NCI-H748 (cell line): ENCODE measurements around the gene OCA2.

Experiments
- DNase-seq: peaks from one replicate; lab custom pipeline; 2025; ENCODE audit not compliant: unreplicated experiment; lab: John Stamatoyannopoulos, UW

Gene OCA2

DNA sequence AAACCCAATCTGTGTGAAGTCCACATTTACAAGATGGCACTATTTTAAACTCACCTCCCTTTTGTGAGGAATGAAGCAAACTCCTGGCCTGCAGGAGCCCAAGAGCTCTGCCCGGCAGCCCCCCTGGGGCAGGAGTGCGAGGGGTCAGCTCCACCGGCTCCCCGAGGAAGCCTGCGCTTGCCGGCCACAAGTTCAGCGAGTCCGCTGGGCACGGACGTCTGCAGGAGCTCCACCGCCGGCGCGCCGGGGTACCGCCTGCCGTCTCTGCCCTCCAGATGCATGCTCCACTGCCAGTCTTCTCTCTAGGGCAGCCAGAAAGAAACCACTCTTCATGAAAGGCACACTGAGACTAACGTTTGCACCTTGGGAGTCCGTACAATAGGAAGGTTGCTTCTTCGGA lies 17.5 kb downstream of the OCA2 start:
- DNase-seq = no peak

- peak; percentile 36 for DNase-seq
Measured at GRCh38 chr15:28080386-28080785, 18.7 kb downstream of the OCA2 start.

DNA sequence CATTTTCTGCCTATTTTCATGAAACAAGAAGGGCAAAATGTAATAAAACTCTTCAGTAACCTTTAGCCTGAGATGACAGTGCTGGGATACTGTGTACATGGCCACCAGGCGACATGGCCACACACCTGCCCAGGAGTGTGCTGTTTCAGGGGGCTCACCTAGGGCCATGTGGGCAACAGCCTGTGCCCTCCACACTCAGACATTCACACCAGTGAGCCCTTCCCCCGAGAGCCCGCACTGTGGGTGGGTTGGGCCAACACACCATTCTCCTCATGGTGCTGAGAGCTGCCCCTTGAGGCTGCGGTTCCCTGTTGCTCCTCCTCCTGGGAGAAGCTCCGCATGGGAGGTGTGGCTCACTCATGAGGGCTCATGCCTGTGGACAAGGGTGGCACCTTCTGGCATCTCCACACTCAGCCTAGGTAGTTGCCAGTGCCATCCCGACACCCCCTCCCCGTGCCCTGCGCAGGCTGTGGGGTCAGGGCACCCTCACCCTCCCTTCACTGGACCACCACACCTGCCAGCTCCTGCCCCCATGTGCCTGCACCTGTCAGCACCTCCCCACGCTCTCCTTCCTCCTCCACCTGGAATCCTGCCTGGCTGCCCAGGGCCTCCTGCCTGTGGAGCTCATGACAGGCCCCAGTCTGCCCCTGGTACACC lies 19.7 kb downstream of the OCA2 start:
- DNase-seq = no peak

DNA sequence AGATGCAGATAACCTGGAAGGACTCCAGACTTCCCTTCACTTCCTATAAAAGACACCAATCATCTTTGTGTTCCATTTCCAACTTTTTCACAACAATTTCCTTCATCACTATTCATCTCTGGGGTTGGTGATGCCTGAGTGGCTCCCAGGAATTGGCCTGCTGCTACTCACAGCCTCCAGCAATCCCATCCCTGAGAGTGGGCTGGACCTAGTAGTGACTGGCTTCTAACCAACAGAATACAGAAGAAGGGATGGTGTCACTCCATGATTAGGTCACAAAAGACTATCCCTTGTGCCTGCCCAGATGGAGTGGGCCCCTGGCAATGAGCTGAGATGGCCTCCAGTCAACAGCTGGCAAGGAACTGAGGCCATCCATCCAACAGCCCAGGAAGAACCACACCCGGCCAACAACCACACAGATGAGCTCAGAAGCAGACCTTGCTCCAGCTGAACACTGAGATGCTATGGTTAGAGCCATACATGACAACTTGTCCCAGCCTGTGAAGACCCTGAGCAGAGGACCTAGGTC lies 20.9 kb downstream of the OCA2 start:
- no peak for DNase-seq

DNA sequence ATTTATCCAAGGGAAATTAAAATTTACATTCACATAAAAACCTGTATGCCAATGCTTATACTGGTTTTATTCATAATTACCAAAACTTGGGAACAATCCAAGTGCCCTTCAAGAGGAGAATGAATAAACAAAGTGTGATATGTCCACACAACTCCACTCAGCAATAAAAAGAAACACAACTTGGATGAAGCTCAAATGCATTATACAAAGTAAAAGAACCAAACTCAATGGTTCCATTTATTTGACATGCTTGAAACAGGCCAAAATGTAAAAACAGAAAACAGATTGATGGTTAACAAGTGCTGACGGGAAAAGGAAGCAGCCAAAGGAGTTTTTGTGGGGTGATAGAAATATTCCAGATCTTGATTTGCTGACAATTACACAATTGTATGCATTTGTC lies 23.5 kb downstream of the OCA2 start:
- peak; percentile 26 for DNase-seq

- no peak for DNase-seq
Measured at GRCh38 chr15:28068930-28069329, 30.2 kb downstream of the OCA2 start.

GRCh38 chr15:28066231-28066630 lies 32.9 kb downstream of the OCA2 start:
- no peak for DNase-seq

GRCh38 chr15:28060005-28060404 lies 39.1 kb downstream of the OCA2 start:
- no peak for DNase-seq

GRCh38 chr15:28058082-28058481 lies 41.0 kb downstream of the OCA2 start:
- no peak for DNase-seq

DNA sequence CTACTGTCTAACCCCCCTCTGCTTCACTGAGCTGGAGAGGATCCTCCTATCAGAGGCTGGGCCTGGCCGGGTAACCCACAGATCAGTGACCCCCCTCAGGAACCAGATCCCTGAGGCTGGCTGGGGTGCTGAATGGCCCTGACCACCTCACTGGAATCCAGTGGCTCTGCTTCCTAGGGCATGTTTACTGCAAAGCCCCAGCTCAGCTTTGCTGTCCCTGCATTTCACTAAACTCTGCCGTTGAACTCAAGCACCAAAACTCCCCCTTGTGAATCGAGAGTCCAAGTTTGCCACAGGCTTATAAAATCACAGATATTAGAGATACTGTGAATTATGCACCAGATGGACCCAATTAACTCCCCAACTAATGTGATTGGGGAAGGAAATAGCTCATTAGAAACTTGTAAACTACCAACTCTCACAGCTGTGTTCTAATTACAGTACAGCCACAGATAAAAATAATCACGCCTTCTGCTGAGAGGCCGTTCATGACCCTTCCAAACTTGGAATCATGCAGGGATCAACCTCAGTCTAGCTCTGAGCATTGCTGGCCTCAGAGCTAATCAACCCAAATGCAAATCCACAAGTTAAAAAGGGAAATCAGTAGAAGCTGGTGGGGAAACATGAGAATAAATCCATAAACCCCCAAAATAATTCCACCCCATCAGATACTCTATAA lies 47.0 kb downstream of the OCA2 start:
- DNase-seq = no peak

- no peak for DNase-seq
Measured at GRCh38 chr15:28049581-28049980, 49.5 kb downstream of the OCA2 start.

DNA sequence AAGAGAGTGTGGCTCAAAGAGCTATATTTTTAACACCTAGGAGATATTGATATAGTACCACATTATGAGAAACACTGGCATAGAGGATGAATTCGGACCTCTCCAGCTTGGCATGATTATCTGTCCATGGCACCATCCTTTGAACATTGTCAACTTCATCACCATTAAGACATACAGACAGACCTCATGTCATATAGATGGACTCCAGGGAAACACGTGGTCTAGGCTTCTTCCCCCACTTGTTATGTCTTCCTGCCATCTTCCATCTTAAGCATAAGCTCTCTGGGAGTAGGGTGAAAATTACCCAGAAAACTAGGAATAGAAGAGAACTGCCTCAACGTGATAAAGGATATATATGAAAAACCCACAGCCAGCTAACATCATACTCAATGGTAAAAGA lies 51.8 kb downstream of the OCA2 start:
- DNase-seq = no peak

DNA sequence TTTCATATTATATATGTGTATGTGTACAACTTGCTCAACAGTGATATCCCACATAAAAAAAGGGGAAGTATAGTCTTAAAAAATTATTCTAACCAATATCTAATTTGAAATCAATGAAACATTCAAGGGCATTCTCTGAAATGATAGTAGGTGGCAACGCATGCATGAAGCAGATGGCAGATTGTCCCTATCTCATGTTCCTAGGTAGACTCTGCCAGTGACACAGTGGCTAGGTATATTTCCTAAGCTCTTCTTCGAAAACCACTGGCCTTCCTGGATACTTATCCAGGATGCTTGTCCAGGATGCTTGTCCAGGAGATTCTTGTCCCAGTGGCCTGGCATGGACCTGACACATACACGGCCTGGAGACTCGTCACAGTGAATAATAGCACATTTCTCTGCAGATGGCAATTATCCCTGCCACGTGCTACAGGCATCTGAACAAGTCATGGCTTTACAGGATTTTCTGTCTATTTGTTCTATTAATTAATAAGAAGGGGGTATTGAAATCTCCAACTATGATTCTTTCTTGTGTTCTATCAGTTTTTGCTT lies 54.9 kb downstream of the OCA2 start:
- DNase-seq = no peak

DNA sequence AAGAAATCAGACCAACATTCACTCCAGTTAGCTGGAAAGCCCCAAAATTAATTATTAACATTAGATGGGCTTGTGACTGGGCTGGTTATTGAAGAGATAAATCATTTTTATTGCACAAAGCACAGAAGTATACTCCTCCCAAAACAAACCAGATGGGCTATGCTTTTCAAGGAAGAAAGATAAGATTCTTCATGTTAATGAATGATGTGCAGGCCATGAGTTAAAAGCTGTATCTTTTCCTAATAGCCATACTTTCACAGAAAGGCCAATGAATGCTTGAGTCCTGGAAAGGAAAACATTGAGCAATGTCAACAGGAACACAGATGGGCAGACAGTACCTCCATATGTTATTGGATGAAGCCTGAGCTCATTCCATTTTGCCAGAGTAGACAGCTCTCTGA lies 55.4 kb downstream of the OCA2 start:
- no peak for DNase-seq

GRCh38 chr15:28037969-28038590 lies 61.0 kb downstream of the OCA2 start:
- no peak for DNase-seq

- no peak for DNase-seq
Measured at GRCh38 chr15:28033443-28033842, 65.7 kb downstream of the OCA2 start.

DNA sequence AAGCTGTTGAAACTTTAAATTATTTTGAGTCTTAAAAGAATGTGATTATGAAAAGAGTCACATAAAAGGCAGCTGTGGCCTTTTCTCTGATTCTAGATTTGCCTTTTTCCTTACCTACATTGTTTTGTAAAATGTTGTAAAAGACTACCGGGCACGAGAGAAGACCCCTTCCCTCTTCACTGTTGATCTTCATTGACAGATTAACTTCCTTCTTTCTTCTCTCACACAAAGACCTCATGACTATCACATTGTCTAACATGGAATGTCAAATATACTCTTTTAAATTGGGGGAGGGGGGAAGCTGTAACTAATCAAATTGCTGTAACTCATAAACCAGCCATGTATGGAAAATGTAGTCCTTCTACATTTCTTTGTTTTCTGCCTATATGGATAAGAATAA lies 68.3 kb downstream of the OCA2 start:
- DNase-seq = no peak

DNA sequence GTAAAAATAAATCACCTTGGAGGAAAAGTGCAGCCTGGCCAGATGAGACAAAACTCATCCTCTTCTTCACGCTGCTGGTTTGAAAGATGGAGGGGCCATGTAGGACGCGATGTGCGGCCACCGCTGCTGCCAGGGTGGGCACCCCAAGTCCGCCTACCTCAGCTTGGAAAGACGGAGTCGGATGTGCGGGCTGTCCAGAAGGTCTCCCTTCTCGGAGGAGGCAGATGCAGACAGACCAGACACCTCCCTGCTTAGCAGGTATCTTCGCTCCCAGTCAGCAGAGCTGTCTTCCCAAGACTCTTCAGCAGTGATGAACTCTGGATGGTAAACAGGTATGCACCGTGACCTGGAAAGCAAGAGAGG lies 71.4 kb downstream of the OCA2 start:
- no peak for DNase-seq

DNA sequence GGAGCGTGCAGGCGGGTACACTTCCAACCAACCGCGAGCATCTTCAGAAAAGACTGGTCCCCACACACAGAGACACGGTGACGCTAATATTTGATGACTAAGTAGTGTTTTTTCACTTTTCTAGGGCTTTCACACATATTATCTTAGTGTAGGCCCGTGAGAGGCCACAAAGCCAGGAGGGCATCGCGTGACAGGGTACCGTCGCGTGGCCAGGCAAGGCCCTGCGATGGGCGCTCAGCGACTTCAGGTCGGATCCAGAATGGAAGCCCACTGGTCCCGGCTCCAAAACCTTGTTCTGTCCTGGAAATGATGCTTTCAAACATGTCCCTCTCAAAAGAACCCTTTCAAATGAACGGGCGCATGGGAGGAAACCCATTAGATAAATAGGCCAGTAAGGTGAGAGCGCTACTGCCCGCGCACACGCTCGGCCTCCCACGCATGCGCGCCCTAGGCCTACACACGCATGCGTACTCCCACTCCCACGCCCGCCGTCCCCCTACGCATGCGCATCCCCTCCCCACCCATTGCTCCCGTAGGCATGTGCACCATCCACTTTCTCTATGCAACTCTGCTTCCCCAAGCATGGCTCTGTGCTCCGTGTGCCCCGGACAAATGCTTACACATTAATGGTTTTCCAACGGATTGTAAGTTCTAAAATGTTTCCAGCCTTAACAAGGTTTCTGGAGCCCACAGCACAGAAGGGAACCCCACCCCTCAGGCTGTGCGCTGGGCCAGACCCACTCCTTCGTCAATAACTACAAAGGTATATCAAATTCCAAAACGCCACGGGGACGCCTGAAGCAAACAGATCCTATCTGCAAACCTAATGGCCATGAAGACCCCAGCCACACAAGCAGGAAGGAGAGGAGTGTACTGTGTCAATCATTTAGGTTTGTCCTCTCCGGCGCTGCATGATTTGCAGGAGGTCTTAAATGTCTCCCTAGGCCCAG lies 72.1 kb downstream of the OCA2 start:
- no peak for DNase-seq

GRCh38 chr15:28026221-28026620 lies 72.9 kb downstream of the OCA2 start:
- no peak for DNase-seq

DNA sequence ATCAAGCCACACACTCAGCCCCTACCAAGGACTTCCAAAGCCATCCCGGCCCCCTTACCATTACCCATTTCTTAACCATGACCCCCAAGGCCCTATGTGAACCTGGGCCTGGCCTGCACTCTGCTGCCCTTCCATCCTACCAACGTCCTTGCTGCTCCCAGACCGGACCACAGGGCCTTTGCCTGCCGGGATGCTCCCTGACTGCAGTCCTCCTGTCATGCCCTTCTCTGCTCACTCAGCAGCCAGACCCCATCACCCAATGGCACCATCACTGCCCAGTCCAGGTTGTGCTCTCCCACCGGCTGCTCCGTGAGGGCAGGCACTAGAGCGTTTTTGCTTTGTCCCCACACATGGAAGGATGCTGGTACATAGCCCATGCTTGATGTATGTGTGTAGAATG lies 73.7 kb downstream of the OCA2 start:
- DNase-seq = no peak
